ENCODE results near the gene HK2. TPM values are rescaled to one million over a fixed set of nuclear protein-coding genes. Genes with fewer than 3 reads are reported as not detected.
A peak's percentile ranks its signal among the peaks of the same experiment; 100 is the strongest.

The HK2 gene
- polyA plus RNA-seq, 2 of the 4 experiments (the other 2 are of a cell fraction): 0.37 to 1.2 TPM

- TF ChIP-seq CTCF (IDR thresholded peaks at IDR 0.05): peak; percentile 56
Observed at GRCh38 chr2:74835831-74836674, 2.1 kb downstream of the HK2 start (continued).

GRCh38 chr2:74836675-74837401, 2.9 kb downstream of the HK2 start:
- Histone ChIP-seq H3K4me1 (peaks cover 7% of the 10 kb centered on the region; the same call in 1 of the 3 replicates), H3K9me3 (no peaks in the 10 kb centered on the region), H3K4me3 (no peak overlapping the region), H3K27ac (no peak overlapping the region), H3K4me2 (no peak overlapping the region)
- TF ChIP-seq RAD21 (conservative IDR thresholded peaks at IDR 0.05 in 1 of 2, IDR thresholded peaks at IDR 0.05 in 1 of 2): peak in 1 of 2 experiments; percentile 36; a peak in 1 of 5 replicates
- TF ChIP-seq USF2 (IDR thresholded peaks at IDR 0.05): no peak
- ChIA-PET CTCF (interaction anchor here (0.5 to 5.1 kb wide), 36 partner anchors 8 to 596 kb away, joined by 3 to 69 read pairs (median 6); no protein-coding TSS in a partner anchor), POLR2A (no interaction called here)
- DNase-seq (ENCODE audit: low read depth in 1 of 2, low spot score in 1 of 2): no peak
- ATAC-seq: no peak
- FAIRE-seq: no peak
- 44% methylated on average over 9 of the region's 9 CpGs for whole genome bisulfite sequencing (ENCODE audit: missing lambda C conversion rate)

GRCh38 chr2:74841641-74842040, 7.7 kb downstream of the HK2 start:
- FAIRE-seq: no peak
- TF ChIP-seq POLR2AphosphoS2 (conservative IDR thresholded peaks at IDR 0.05; ENCODE audit: low read length) (no peak), PHF8 (IDR thresholded peaks at IDR 0.05; ENCODE audit: borderline replicate concordance, low read depth) (no peak), MAFK (IDR thresholded peaks at IDR 0.05; ENCODE audit: partially characterized antibody) (no peak), EHF (CRISPR knock-in tag; IDR thresholded peaks at IDR 0.05) (no peak), SMC3 (IDR thresholded peaks at IDR 0.05) (no peak), FOXS1 (CRISPR knock-in tag; IDR thresholded peaks at IDR 0.05) (no peak), SREBF2 (IDR thresholded peaks at IDR 0.05) (no peak), KDM1A (IDR thresholded peaks at IDR 0.05; ENCODE audit: low read depth) (no peak), ESRRA (IDR thresholded peaks at IDR 0.05; ENCODE audit: borderline replicate concordance, low read length) (no peak)
- H3K27ac ChIP-seq: no peak overlapping the region
- no peak overlapping the region for H3K4me3 ChIP-seq
- CTCF ChIA-PET: interaction anchor here (2.2 to 3.7 kb wide), 2 partner anchors 34 to 127 kb away, joined by 9 to 13 read pairs; no protein-coding TSS in a partner anchor
- H3K4me2 ChIP-seq: no peak overlapping the region
- WGBS (ENCODE audit: missing lambda C conversion rate): 76% methylated on average over 2 of the region's 2 CpGs
- POLR2A ChIA-PET: no interaction called here
- peaks cover 25% of the 10 kb centered on the region for H3K4me1 ChIP-seq
- no peak for DNase-seq (ENCODE audit: low read depth in 1 of 2, low spot score in 1 of 2)
- no peaks in the 10 kb centered on the region for H3K9me3 ChIP-seq
- ATAC-seq: no peak

GRCh38 chr2:74843433-74843832, 9.5 kb downstream of the HK2 start:
- CTCF ChIA-PET: interaction anchor here (1.5 to 2.5 kb wide), 3 partner anchors 8 to 128 kb away, joined by 4 to 12 read pairs (median 12); no protein-coding TSS in a partner anchor
- POLR2A ChIA-PET: no interaction called here
- Histone ChIP-seq H3K4me3 (no peak overlapping the region), H3K9me3 (no peaks in the 10 kb centered on the region), H3K4me1 (peaks cover 25% of the 10 kb centered on the region), H3K27ac (0 out of 6 replicates have a peak overlapping the region, but pooled peaks of 1 of the 2 experiments have one; percentile 0), H3K4me2 (peak overlapping the region; percentile 4; the same call in 1 of the 3 replicates)
- WGBS (ENCODE audit: missing lambda C conversion rate): 61% methylated on average over 3 of the region's 3 CpGs
- DNase-seq (ENCODE audit: low read depth in 1 of 2, low spot score in 1 of 2) (no peak), FAIRE-seq (no peak), ATAC-seq (no peak)
- TF ChIP-seq HOXB13 (CRISPR knock-in tag; IDR thresholded peaks at IDR 0.05; ENCODE audit: low read depth) (no peak), EP300 (IDR thresholded peaks at IDR 0.05) (no peak), BHLHE40 (IDR thresholded peaks at IDR 0.05; ENCODE audit: low read depth, low read length) (no peak), RNF2 (IDR thresholded peaks at IDR 0.05; ENCODE audit: borderline replicate concordance, low read depth) (no peak), ATOH8 (CRISPR knock-in tag; IDR thresholded peaks at IDR 0.05; ENCODE audit: low read depth) (no peak), MAZ (IDR thresholded peaks at IDR 0.05; ENCODE audit: borderline replicate concordance, low read depth, low read length) (no peak), MAX (IDR thresholded peaks at IDR 0.05) (no peak), POLR2AphosphoS2 (conservative IDR thresholded peaks at IDR 0.05; ENCODE audit: low read length) (no peak)

All from A549 (cell line).